Activated CD4-positive, alpha-beta memory T cell treated with anti-CD3 and anti-CD28 coated beads for 36 hours (primary cell): ENCODE measurements around the gene NEURL1B. TPM values are rescaled to one million over a fixed set of nuclear protein-coding genes. Genes with fewer than 3 reads are reported as not detected.
"Not testable (repeated sequence)": the region's sequence is repeated elsewhere in the genome, so short reads cannot be mapped to it uniquely, and the experiment has no call there.

Experiments
- CTCF ChIA-PET: fragments of 350-600 bp; sonication (Branson Sonifier 250); formaldehyde crosslinking; loops from one replicate; lab custom pipeline; 2021; ENCODE audit warnings: antibody characterized with exemption, inconsistent platforms; lab: Charles Lee
- POLR2A ChIA-PET: fragments of 350-600 bp; sonication (Branson Sonifier 250); formaldehyde crosslinking; loops from one replicate; lab custom pipeline; 2021; ENCODE audit warnings: antibody characterized with exemption; lab: Charles Lee
- DNase-seq: peaks from one replicate; pipeline ENCODE4 v3.0.0-alpha.2; 2020
- H3K27ac Mint-ChIP-seq: one replicate; pipeline ENCODE4 v1.8.0; 2021; ENCODE audit warnings: mixed read lengths
- H3K27me3 Mint-ChIP-seq: one replicate; pipeline ENCODE4 v1.8.0; 2021; ENCODE audit warnings: mixed read lengths
- H3K36me3 Mint-ChIP-seq: one replicate; pipeline ENCODE4 v1.8.0; 2021; ENCODE audit warnings: mixed read lengths
- H3K4me1 Mint-ChIP-seq: one replicate; pipeline ENCODE4 v1.8.0; 2021; ENCODE audit warnings: low read depth, mixed read lengths
- H3K4me3 Mint-ChIP-seq: one replicate; pipeline ENCODE4 v1.8.0; 2021; ENCODE audit warnings: mild to moderate bottlenecking, mixed read lengths
- H3K9me3 Mint-ChIP-seq: one replicate; pipeline ENCODE4 v1.8.0; 2021; ENCODE audit warnings: mixed read lengths
- intact Hi-C: fragments of 100-400 bp; cut with micrococcal nuclease; formaldehyde crosslinking; loops from one replicate; pipeline ENCODE4 v1.15.1; 2023
- total RNA-seq, 2 experiments: library from RNA; stranded (reverse); gene quantifications; one replicate each; pipeline ENCODE4 v1.2.3, GENCODE V29; 2021

NEURL1B gene
- total RNA-seq, 2 experiments from 2014 or later = 0.29 to 0.38 TPM

DNA sequence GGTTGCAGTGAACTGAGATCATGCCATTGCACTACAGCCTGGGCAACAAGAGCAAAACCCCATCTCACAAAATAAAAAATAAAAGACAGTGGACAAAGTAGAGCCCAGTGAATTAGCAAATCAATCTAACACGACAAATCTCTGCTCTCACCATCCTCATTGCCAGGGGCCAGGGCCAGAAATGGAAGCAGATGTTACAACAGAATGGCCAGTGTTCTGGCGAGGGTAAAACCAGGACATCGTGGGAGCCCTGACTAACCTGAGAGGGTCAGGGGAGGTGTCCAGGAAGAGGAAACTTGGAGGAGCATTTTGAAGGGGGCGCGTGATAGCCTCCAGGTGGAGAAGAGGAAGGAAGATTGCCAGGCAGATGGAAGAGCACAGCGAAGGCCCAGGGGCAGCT lies 58.4 kb downstream of the NEURL1B start:
- H3K4me3 Mint-ChIP-seq = no peak overlapping the region
- no peaks in the 10 kb centered on the region for H3K9me3 Mint-ChIP-seq
- CTCF ChIA-PET = interaction anchor here (0.8 to 6.1 kb wide), 6 partner anchors 14 to 303 kb away, joined by 3 to 53 read pairs (median 13); no protein-coding TSS in a partner anchor
- POLR2A ChIA-PET = no interaction called here
- H3K36me3 Mint-ChIP-seq = no peaks in the 10 kb centered on the region
- H3K4me1 Mint-ChIP-seq = peaks cover 13% of the 10 kb centered on the region
- H3K27me3 Mint-ChIP-seq = peaks cover 24% of the 10 kb centered on the region
- intact Hi-C loops = loop anchor here (5.0 kb wide), 1 partner anchor 57 kb away; the partner anchor contains the start of gene NEURL1B
- no peak for DNase-seq
- H3K27ac Mint-ChIP-seq = no peak overlapping the region

DNA sequence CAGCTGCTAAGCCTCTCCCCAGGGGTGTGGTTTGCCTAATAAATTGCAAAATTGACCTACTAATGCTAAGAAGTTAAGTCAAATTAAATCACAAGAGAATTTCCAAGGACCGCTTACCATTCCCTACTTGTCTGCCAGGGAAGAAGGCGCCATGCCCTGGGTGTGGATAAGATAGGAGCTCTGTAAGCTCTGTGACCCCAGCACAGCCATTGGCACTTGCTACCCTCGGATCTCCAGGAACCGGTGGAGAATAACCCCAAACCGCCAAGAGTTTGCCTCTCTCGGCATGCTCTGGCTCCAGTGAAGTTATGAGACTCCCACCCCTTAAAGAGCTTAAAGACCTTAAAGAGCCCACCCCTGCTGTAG lies 58.9 kb downstream of the NEURL1B start:
- CTCF ChIA-PET = interaction anchor here (0.8 to 6.1 kb wide), 6 partner anchors 13 to 304 kb away, joined by 3 to 53 read pairs (median 13); no protein-coding TSS in a partner anchor
- DNase-seq = no peak
- Mint-ChIP-seq H3K4me1 (peaks cover 13% of the 10 kb centered on the region), H3K27ac (no peak overlapping the region), H3K36me3 (no peaks in the 10 kb centered on the region), H3K27me3 (peaks cover 24% of the 10 kb centered on the region), H3K4me3 (no peak overlapping the region), H3K9me3 (no peaks in the 10 kb centered on the region)
- intact Hi-C loops = loop anchor here (5.0 kb wide), 1 partner anchor 58 kb away; the partner anchor contains the start of gene NEURL1B
- POLR2A ChIA-PET = no interaction called here

DNA sequence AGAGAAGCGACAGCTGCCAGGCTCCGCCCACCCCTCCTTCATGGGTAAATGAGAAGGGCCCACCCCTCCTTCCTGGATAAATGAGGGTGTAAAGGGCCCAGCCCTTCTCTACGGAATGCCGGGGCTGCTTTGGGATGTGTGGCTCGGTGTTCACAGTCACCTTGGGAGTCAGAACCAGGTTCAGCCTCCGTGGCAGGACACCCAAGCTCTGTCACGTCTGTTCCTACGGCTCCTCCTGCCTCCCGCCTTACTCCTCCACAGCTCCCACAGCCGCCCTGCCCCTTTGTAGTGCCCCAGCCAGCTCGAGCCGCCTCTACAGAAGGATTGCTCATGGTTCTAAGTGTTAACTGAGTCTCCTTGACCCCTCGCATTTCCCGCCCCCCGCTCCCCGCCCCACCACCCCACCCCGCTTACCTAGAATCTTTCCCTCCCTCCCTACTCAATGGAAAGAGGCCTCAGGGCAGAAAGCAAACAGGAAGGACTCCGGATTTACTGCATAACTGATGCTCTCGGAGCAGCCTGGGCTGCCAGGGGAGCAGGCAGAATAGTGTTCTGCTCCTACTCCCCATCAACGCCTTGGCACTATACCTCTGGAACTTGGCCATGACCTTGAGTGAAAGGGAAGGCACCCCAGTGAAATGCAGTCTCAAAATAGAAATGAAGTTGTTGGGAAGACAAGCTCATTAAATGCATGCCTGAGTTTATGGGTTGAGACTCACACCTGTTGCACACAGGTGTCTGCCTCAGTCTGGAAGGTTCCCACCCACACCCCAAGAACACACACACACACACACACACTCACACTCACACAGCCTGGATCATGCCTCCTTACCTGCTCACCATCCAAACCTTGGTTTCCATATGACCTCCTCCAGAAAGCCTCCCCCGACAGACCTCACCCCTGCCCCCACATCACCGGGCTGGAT lies 59.6 kb downstream of the NEURL1B start:
- H3K4me1 Mint-ChIP-seq = peaks cover 13% of the 10 kb centered on the region
- no peaks in the 10 kb centered on the region for H3K9me3 Mint-ChIP-seq
- POLR2A ChIA-PET = no interaction called here
- DNase-seq = no peak
- H3K4me3 Mint-ChIP-seq = no peak overlapping the region
- CTCF ChIA-PET = interaction anchor here (1.4 to 4.8 kb wide), 3 partner anchors 14 to 239 kb away, joined by 8 to 53 read pairs (median 22); no protein-coding TSS in a partner anchor
- intact Hi-C loops = no loop called here
- no peak overlapping the region for H3K27ac Mint-ChIP-seq
- H3K27me3 Mint-ChIP-seq = peaks cover 24% of the 10 kb centered on the region
- no peaks in the 10 kb centered on the region for H3K36me3 Mint-ChIP-seq

DNA sequence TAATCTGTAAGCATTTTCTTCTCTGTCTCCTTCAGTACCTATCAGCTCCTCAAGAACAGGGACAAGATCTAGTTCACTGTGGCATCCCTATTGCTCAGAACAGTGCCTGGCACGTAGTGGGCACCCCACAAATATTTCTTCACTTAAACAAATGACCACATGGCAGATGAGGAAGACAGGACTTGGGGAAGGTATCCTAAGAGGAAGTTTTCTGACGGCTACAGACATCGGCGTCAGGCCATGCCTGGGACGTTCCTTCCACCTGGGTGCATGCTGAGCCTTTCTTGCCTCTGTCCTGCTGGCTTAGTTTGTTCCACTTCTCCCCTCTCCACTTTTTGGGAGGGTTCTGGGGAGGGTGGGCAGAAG lies 60.2 kb downstream of the NEURL1B start:
- no peaks in the 10 kb centered on the region for H3K36me3 Mint-ChIP-seq
- intact Hi-C loops = no loop called here
- H3K27ac Mint-ChIP-seq = no peak overlapping the region
- H3K4me3 Mint-ChIP-seq = no peak overlapping the region
- DNase-seq = no peak
- H3K9me3 Mint-ChIP-seq = no peaks in the 10 kb centered on the region
- CTCF ChIA-PET = interaction anchor here (1.4 to 4.8 kb wide), 3 partner anchors 12 to 240 kb away, joined by 4 to 53 read pairs (median 8); no protein-coding TSS in a partner anchor
- H3K27me3 Mint-ChIP-seq = peaks cover 27% of the 10 kb centered on the region
- POLR2A ChIA-PET = no interaction called here
- peaks cover 13% of the 10 kb centered on the region for H3K4me1 Mint-ChIP-seq

DNA sequence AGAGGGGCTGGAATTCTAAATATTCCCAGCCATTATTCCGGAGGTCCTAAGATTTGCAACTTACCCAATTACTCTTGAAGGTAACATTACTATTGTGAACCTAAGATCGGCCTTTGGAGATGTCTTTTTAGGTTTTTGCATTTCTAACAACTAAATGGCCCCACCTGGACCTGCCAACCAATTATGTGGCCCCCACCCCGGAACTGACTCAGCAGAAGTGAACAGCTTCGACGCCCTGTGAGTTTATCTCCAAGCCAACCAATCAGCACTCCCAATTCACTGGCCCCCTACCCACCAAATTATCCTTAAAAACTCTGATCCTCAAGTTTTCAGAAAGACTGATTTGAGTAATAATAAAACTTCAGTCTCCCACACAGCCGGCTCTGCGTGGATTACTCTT lies 62.9 kb downstream of the NEURL1B start:
- Mint-ChIP-seq H3K9me3 (no peaks in the 10 kb centered on the region), H3K4me1 (peaks cover 5% of the 10 kb centered on the region), H3K36me3 (no peaks in the 10 kb centered on the region), H3K4me3 (no peak overlapping the region), H3K27me3 (peaks cover 37% of the 10 kb centered on the region), H3K27ac (no peak overlapping the region)
- DNase-seq = no peak
- intact Hi-C loops = no loop called here
- CTCF ChIA-PET = interaction anchor here (11.8 kb wide), 1 partner anchor 230 kb away, joined by 393 read pairs; no protein-coding TSS in a partner anchor
- POLR2A ChIA-PET = no interaction called here

DNA sequence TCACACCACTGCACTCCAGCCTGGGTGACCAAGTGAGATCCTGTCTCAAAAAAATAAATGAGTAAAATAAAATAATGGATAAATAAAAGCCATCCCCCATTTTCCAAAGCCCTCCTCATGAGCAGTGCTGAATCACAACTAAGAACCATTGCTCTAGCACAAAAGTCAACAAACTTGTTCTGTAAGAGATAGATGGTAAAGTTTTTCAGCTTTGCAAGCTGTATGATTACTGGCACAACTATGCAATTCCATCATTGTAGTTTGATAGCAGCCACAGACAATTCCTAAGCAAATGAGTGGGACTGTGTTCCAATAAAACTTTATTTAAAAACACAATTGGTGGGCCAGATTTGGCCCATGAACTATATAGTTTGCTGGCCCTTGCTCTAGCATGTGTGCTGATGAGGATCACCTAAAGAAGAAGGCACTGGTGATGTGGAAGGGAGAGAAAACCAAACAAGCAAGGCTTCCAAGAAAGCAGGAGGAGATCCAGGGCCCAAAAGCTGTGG lies 64.6 kb downstream of the NEURL1B start:
- CTCF ChIA-PET = interaction anchor here (1.9 to 11.8 kb wide), 3 partner anchors 8 to 228 kb away, joined by 9 to 393 read pairs (median 13); no protein-coding TSS in a partner anchor
- no peak overlapping the region for H3K27ac Mint-ChIP-seq
- no peaks in the 10 kb centered on the region for H3K9me3 Mint-ChIP-seq
- POLR2A ChIA-PET = no interaction called here
- intact Hi-C loops = no loop called here
- H3K4me1 Mint-ChIP-seq = peaks cover 5% of the 10 kb centered on the region
- DNase-seq = no peak
- H3K27me3 Mint-ChIP-seq = peaks cover 41% of the 10 kb centered on the region
- no peaks in the 10 kb centered on the region for H3K36me3 Mint-ChIP-seq
- H3K4me3 Mint-ChIP-seq = no peak overlapping the region

DNA sequence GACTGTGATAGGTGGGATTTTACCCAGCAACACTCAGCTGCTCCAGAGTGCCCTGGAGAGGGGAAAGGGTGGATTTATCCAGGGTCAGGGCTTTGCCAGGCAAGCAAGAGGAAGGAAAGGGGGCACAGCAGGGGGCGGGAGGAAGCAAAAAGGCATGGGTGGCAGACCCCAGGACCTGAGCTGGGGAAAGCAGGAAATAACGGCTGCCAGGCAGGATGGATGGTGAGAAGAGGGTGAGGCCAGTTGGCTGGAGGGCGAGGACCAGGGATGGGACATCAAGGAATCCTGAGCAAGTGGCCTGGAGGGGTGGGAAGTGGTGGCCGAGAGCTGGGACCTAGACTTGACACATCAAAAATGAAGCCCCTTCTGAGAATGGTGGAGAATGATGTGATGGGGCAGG lies 65.7 kb downstream of the NEURL1B start:
- H3K27ac Mint-ChIP-seq = no peak overlapping the region
- peaks cover under 1% of the 10 kb centered on the region for H3K4me1 Mint-ChIP-seq
- no peaks in the 10 kb centered on the region for H3K36me3 Mint-ChIP-seq
- H3K4me3 Mint-ChIP-seq = no peak overlapping the region
- CTCF ChIA-PET = interaction anchor here (0.7 to 11.8 kb wide), 4 partner anchors 9 to 227 kb away, joined by 3 to 393 read pairs (median 8); no protein-coding TSS in a partner anchor
- H3K27me3 Mint-ChIP-seq = peaks cover 36% of the 10 kb centered on the region
- H3K9me3 Mint-ChIP-seq = no peaks in the 10 kb centered on the region
- intact Hi-C loops = no loop called here
- DNase-seq = no peak
- POLR2A ChIA-PET = interaction anchor here (1.3 kb wide), 1 partner anchor 226 kb away, joined by 4 read pairs; no protein-coding TSS in a partner anchor

DNA sequence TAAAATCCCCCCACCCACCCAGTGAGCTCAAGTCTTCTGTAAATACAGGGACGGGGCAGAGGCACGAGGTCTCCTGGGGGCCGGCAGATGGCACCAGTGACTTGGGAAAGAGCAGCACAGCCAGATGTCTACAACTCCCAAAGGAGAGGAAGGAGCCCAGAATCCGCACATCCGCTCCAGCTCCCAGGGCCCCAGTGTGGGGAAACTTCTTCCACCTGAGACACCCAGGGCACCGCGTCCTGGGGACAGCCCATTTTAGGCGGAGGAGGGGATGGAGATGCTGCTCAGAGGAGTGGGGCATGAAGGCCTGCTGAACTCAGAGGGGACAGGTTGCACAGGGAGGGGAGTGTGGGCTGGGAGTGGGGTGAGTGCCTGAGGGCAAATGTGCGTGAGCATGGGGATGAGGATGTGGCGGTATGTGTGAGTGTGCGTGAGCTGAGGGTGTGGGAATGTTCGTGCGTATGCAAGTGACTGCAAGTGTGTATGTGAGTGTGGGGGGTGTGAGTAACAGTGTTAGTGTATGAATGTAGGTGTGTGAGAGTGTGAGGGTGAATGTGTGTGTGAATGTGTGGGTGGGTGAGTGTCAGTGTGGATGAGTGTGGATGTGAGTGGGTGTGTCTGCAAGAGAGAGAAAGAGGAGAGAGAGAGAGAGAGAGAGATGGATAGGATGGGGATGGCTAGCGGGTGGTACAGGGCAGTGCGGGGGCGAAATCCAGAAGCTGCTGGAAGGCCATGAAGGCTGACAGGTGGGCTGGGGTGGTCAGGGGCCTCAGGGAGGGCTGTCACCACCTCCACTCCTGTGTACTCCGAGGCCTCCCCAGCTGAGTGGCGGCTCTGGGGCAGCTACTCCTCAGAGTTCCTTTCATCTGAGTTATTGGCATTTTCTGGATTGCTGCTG lies 66.5 kb downstream of the NEURL1B start:
- H3K36me3 Mint-ChIP-seq = no peaks in the 10 kb centered on the region
- CTCF ChIA-PET = interaction anchor here (0.7 to 11.8 kb wide), 5 partner anchors 8 to 252 kb away, joined by 3 to 393 read pairs (median 4); partner anchors contain the start of gene RPL26L1
- H3K4me1 Mint-ChIP-seq = no peaks in the 10 kb centered on the region
- H3K9me3 Mint-ChIP-seq = no peaks in the 10 kb centered on the region
- H3K27ac Mint-ChIP-seq = no peak overlapping the region
- peak; percentile 36 for DNase-seq
- intact Hi-C loops = no loop called here
- H3K4me3 Mint-ChIP-seq = no peak overlapping the region
- POLR2A ChIA-PET = interaction anchor here (1.3 kb wide), 1 partner anchor 226 kb away, joined by 4 read pairs; no protein-coding TSS in a partner anchor
- H3K27me3 Mint-ChIP-seq = peaks cover 33% of the 10 kb centered on the region

DNA sequence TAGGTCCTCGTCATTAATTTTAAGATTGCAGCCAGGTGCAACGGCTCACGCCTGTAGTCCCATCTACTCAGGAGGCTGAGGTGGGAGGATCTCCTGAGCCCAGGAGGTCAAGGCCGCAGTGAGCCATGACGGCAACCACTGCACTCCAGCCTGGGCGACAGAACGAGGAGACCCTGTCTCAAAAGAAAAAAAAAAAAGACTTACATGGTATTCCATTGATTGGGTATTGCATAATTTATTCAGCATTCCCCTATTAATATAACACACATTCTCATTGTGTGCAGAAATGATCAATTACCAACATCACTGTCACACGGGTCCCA lies 67.1 kb downstream of the NEURL1B start:
- Mint-ChIP-seq H3K27ac (no peak overlapping the region), H3K4me1 (no peaks in the 10 kb centered on the region), H3K36me3 (no peaks in the 10 kb centered on the region), H3K4me3 (no peak overlapping the region), H3K27me3 (peaks cover 27% of the 10 kb centered on the region), H3K9me3 (no peaks in the 10 kb centered on the region)
- no peak for DNase-seq
- POLR2A ChIA-PET = no interaction called here
- intact Hi-C loops = no loop called here
- CTCF ChIA-PET = interaction anchor here (1.4 to 11.8 kb wide), 2 partner anchors 225 to 251 kb away, joined by 4 to 393 read pairs; partner anchors contain the start of gene RPL26L1

DNA sequence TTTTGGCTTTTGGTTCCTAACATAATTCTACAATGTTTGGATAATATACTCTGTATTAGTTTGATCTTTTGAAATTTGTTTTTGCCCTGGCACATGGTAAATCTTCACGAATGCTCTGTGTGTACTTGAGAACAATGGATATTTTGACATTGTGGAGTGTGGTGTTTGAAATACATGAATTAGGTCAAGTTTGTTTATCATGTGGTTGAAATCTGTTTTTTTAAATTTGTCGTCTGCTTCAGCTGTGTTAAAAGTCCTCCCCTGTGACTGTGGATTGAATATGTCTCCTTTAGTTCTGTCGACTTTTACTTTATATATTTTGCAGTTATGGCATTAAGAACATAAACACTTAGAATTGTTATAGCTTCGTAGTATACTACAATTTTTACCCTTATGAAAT lies 69.6 kb downstream of the NEURL1B start:
- Mint-ChIP-seq H3K4me1 (no peaks in the 10 kb centered on the region), H3K27me3 (peaks cover 22% of the 10 kb centered on the region), H3K9me3 (no peaks in the 10 kb centered on the region), H3K36me3 (no peaks in the 10 kb centered on the region), H3K4me3 (no peak overlapping the region), H3K27ac (no peak overlapping the region)
- POLR2A ChIA-PET = no interaction called here
- intact Hi-C loops = loop anchor here (10.0 kb wide), 1 partner anchor 624 kb away; no protein-coding TSS in a partner anchor
- CTCF ChIA-PET = interaction anchor here (1.0 to 11.8 kb wide), 6 partner anchors 14 to 261 kb away, joined by 3 to 393 read pairs (median 4); no protein-coding TSS in a partner anchor
- DNase-seq = no peak

DNA sequence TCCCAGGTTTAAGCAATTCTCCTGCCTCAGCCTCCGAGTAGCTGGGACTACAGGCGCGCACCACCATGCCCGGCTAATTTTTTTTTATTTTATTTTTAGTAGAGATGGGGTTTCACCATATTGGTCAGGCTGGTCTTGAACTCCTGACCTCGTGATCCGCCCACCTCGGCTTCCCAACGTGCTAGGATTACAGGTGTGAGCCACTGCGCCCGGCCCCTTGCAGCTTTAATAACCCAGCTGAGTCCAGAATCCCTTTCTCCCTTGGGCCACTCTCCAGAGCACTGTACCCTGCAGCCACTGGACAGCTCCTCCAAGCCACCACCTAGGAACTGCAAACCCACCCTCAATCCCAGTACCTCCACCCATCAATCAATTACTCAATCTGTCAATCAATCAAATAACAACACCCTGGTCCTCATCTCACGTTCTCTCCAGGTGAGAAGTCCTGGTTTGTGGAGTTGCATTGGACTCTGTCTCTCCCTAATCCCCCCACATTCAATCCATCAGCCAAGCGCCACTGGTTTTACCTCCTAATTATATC lies 70.3 kb downstream of the NEURL1B start:
- H3K36me3 Mint-ChIP-seq, H3K9me3 Mint-ChIP-seq, DNase-seq, H3K4me1 Mint-ChIP-seq, H3K27ac Mint-ChIP-seq, POLR2A ChIA-PET, H3K4me3 Mint-ChIP-seq: not testable (repeated sequence)
- intact Hi-C loops = loop anchor here (10.0 kb wide), 1 partner anchor 623 kb away; no protein-coding TSS in a partner anchor
- peaks cover 19% of the 10 kb centered on the region for H3K27me3 Mint-ChIP-seq
- CTCF ChIA-PET = interaction anchor here (0.8 to 11.8 kb wide), 5 partner anchors 14 to 262 kb away, joined by 3 to 393 read pairs (median 3); no protein-coding TSS in a partner anchor
